Activated naive CD8-positive, alpha-beta T cell treated with anti-CD3 and anti-CD28 coated beads for 36 hours (primary cell): ENCODE measurements around the gene ZNF536. TPM values are rescaled to one million over a fixed set of nuclear protein-coding genes. Genes with fewer than 3 reads are reported as not detected.

Source experiments
- DNase-seq: peaks from one replicate; pipeline ENCODE4 v3.0.0; 2021
- H3K27ac Mint-ChIP-seq: one replicate; pipeline ENCODE4 v1.8.0; 2022; ENCODE audit warnings: mild to moderate bottlenecking, moderate library complexity, mixed read lengths
- H3K27me3 Mint-ChIP-seq: one replicate; pipeline ENCODE4 v1.8.0; 2022; ENCODE audit warnings: mild to moderate bottlenecking, mixed read lengths
- H3K36me3 Mint-ChIP-seq: one replicate; pipeline ENCODE4 v1.8.0; 2021; ENCODE audit warnings: mild to moderate bottlenecking, mixed read lengths
- H3K4me1 Mint-ChIP-seq: one replicate; pipeline ENCODE4 v1.8.0; 2021; ENCODE audit warnings: mixed read lengths
- H3K4me3 Mint-ChIP-seq: one replicate; pipeline ENCODE4 v1.8.0; 2022; ENCODE audit warnings: mild to moderate bottlenecking, moderate library complexity, mixed read lengths
- H3K9me3 Mint-ChIP-seq: one replicate; pipeline ENCODE4 v1.8.0; 2022; ENCODE audit warnings: mixed read lengths
- total RNA-seq, 2 experiments: library from RNA; stranded (reverse); gene quantifications; one replicate each; pipeline ENCODE4 v1.2.3, GENCODE V29; 2021

ZNF536 gene
- total RNA-seq, result not detected

- Mint-ChIP-seq H3K4me1 (no peaks in the 10 kb centered on the region), H3K4me3 (no peak within 1 kb of the TSS), H3K9me3 (no peaks in the 10 kb centered on the region), H3K36me3 (no peaks in the 10 kb centered on the region), H3K27ac (no peak within 1 kb of the TSS), H3K27me3 (peaks cover 49% of the 10 kb centered on the region)
- DNase-seq, result no peak
Measured at GRCh38 chr19:30371960-30372824, at the start of gene ZNF536. Gene ZNF536 (plus strand): TSS chr19:30372384. CDS start chr19:30443563, 71,179 bp downstream.

- Mint-ChIP-seq H3K4me1 (no peaks in the 10 kb centered on the region), H3K36me3 (no peaks in the 10 kb centered on the region), H3K27me3 (no peaks in the 10 kb centered on the region), H3K9me3 (no peaks in the 10 kb centered on the region), H3K27ac (no peak overlapping the region), H3K4me3 (no peak overlapping the region)
- DNase-seq, result no peak
Measured at GRCh38 chr19:30322641-30323320, 49.4 kb upstream of the ZNF536 start.

GRCh38 chr19:30323904-30324303 is 48.3 kb upstream of the ZNF536 start:
- Mint-ChIP-seq H3K9me3 (no peaks in the 10 kb centered on the region), H3K36me3 (no peaks in the 10 kb centered on the region), H3K4me3 (no peak overlapping the region), H3K4me1 (no peaks in the 10 kb centered on the region), H3K27me3 (no peaks in the 10 kb centered on the region), H3K27ac (no peak overlapping the region)
- no peak for DNase-seq

GRCh38 chr19:30324982-30325381 is 47.2 kb upstream of the ZNF536 start:
- no peaks in the 10 kb centered on the region for H3K36me3 Mint-ChIP-seq
- no peak overlapping the region for H3K27ac Mint-ChIP-seq
- DNase-seq, result no peak
- H3K9me3 Mint-ChIP-seq, result no peaks in the 10 kb centered on the region
- H3K4me3 Mint-ChIP-seq, result no peak overlapping the region
- H3K27me3 Mint-ChIP-seq, result no peaks in the 10 kb centered on the region
- no peaks in the 10 kb centered on the region for H3K4me1 Mint-ChIP-seq

- H3K4me1 Mint-ChIP-seq, result no peaks in the 10 kb centered on the region
- no peaks in the 10 kb centered on the region for H3K27me3 Mint-ChIP-seq
- no peak overlapping the region for H3K27ac Mint-ChIP-seq
- H3K4me3 Mint-ChIP-seq, result no peak overlapping the region
- no peaks in the 10 kb centered on the region for H3K9me3 Mint-ChIP-seq
- no peak for DNase-seq
- H3K36me3 Mint-ChIP-seq, result no peaks in the 10 kb centered on the region
Measured at GRCh38 chr19:30325676-30326392, 46.4 kb upstream of the ZNF536 start.

- no peak overlapping the region for H3K4me3 Mint-ChIP-seq
- no peaks in the 10 kb centered on the region for H3K9me3 Mint-ChIP-seq
- H3K27me3 Mint-ChIP-seq, result no peaks in the 10 kb centered on the region
- DNase-seq, result no peak
- no peak overlapping the region for H3K27ac Mint-ChIP-seq
- H3K4me1 Mint-ChIP-seq, result no peaks in the 10 kb centered on the region
- H3K36me3 Mint-ChIP-seq, result no peaks in the 10 kb centered on the region
Measured at GRCh38 chr19:30326393-30326710, 45.8 kb upstream of the ZNF536 start.

- Mint-ChIP-seq H3K4me1 (no peaks in the 10 kb centered on the region), H3K4me3 (no peak overlapping the region), H3K9me3 (no peaks in the 10 kb centered on the region), H3K27ac (no peak overlapping the region), H3K27me3 (no peaks in the 10 kb centered on the region), H3K36me3 (no peaks in the 10 kb centered on the region)
- no peak for DNase-seq
Measured at GRCh38 chr19:30327331-30327730, 44.9 kb upstream of the ZNF536 start.

GRCh38 chr19:30328096-30328495 is 44.1 kb upstream of the ZNF536 start:
- H3K36me3 Mint-ChIP-seq, result no peaks in the 10 kb centered on the region
- H3K27me3 Mint-ChIP-seq, result no peaks in the 10 kb centered on the region
- H3K9me3 Mint-ChIP-seq, result no peaks in the 10 kb centered on the region
- DNase-seq, result no peak
- H3K4me1 Mint-ChIP-seq, result no peaks in the 10 kb centered on the region
- no peak overlapping the region for H3K27ac Mint-ChIP-seq
- H3K4me3 Mint-ChIP-seq, result no peak overlapping the region

- H3K36me3 Mint-ChIP-seq, result no peaks in the 10 kb centered on the region
- H3K27ac Mint-ChIP-seq, result no peak overlapping the region
- no peak for DNase-seq
- no peak overlapping the region for H3K4me3 Mint-ChIP-seq
- H3K27me3 Mint-ChIP-seq, result no peaks in the 10 kb centered on the region
- no peaks in the 10 kb centered on the region for H3K9me3 Mint-ChIP-seq
- H3K4me1 Mint-ChIP-seq, result no peaks in the 10 kb centered on the region
Measured at GRCh38 chr19:30330266-30330665, 41.9 kb upstream of the ZNF536 start.

- no peaks in the 10 kb centered on the region for H3K9me3 Mint-ChIP-seq
- H3K27me3 Mint-ChIP-seq, result no peaks in the 10 kb centered on the region
- no peaks in the 10 kb centered on the region for H3K4me1 Mint-ChIP-seq
Measured at GRCh38 chr19:30332445-30333234, 39.5 kb upstream of the ZNF536 start.

GRCh38 chr19:30333291-30334065 is 38.7 kb upstream of the ZNF536 start:
- no peak overlapping the region for H3K4me3 Mint-ChIP-seq
- H3K27me3 Mint-ChIP-seq, result no peaks in the 10 kb centered on the region
- no peaks in the 10 kb centered on the region for H3K36me3 Mint-ChIP-seq
- no peak overlapping the region for H3K27ac Mint-ChIP-seq
- no peak for DNase-seq
- no peaks in the 10 kb centered on the region for H3K9me3 Mint-ChIP-seq
- H3K4me1 Mint-ChIP-seq, result no peaks in the 10 kb centered on the region

More at GRCh38 chr19:30332445-30333234, 39.5 kb upstream of the ZNF536 start:
- Mint-ChIP-seq H3K36me3 (no peaks in the 10 kb centered on the region), H3K4me3 (no peak overlapping the region), H3K27ac (no peak overlapping the region)
- DNase-seq, result no peak

GRCh38 chr19:30334841-30335240 is 37.3 kb upstream of the ZNF536 start:
- Mint-ChIP-seq H3K27ac (no peak overlapping the region), H3K4me1 (no peaks in the 10 kb centered on the region)
- DNase-seq, result no peak

GRCh38 chr19:30335306-30335886 is 36.8 kb upstream of the ZNF536 start:
- DNase-seq, result no peak
- Mint-ChIP-seq H3K27me3 (no peaks in the 10 kb centered on the region), H3K9me3 (no peaks in the 10 kb centered on the region), H3K36me3 (no peaks in the 10 kb centered on the region), H3K4me3 (no peak overlapping the region), H3K27ac (no peak overlapping the region), H3K4me1 (no peaks in the 10 kb centered on the region)

More at GRCh38 chr19:30334841-30335240, 37.3 kb upstream of the ZNF536 start:
- Mint-ChIP-seq H3K36me3 (no peaks in the 10 kb centered on the region), H3K9me3 (no peaks in the 10 kb centered on the region), H3K27me3 (no peaks in the 10 kb centered on the region), H3K4me3 (no peak overlapping the region)

GRCh38 chr19:30336290-30336689 is 35.9 kb upstream of the ZNF536 start:
- Mint-ChIP-seq H3K36me3 (no peaks in the 10 kb centered on the region), H3K4me1 (no peaks in the 10 kb centered on the region), H3K4me3 (no peak overlapping the region), H3K9me3 (no peaks in the 10 kb centered on the region), H3K27me3 (no peaks in the 10 kb centered on the region), H3K27ac (no peak overlapping the region)
- no peak for DNase-seq
